Neural cell (in vitro differentiated cells): ENCODE results near the gene C11orf97. TPM values are rescaled to one million over a fixed set of nuclear protein-coding genes. Genes with fewer than 3 reads are reported as not detected.
A peak's percentile ranks its signal among the peaks of the same experiment; 100 is the strongest.

Experiments
- H2AFZ ChIP-seq: fragments of 200-600, 300-800 bp; sonication (generic), shearing (Covaris generic); 2 replicates; pipeline ENCODE4 v1.6.0; 2014; ENCODE audit warnings: low read depth, mild to moderate bottlenecking, antibody characterized with exemption, low read length, moderate library complexity
- H3F3A ChIP-seq: fragments of 200-600 bp; shearing (Covaris generic); 2 replicates; pipeline ENCODE4 v1.6.1; 2016; ENCODE audit warnings: mild to moderate bottlenecking, moderate library complexity, mixed read lengths, antibody characterized with exemption, low read length; ENCODE audit not compliant: insufficient read depth, poor library complexity, severe bottlenecking
- H3K27ac ChIP-seq: fragments of 200-600, 300-800 bp; sonication (generic), shearing (Covaris generic); 2 replicates; pipeline ENCODE4 v1.5.1; 2014; ENCODE audit warnings: mild to moderate bottlenecking, low read length, moderate library complexity
- H3K27me3 ChIP-seq: fragments of 300-800, 200-600 bp; sonication (generic), shearing (Covaris generic); 2 replicates; pipeline ENCODE4 v1.6.0; 2014; ENCODE audit warnings: mild to moderate bottlenecking, low read depth, low read length, moderate library complexity; ENCODE audit not compliant: insufficient read depth
- H3K36me3 ChIP-seq: fragments of 300-800, 200-600 bp; sonication (generic), shearing (Covaris generic); 2 replicates; pipeline ENCODE4 v1.5.1; 2014; ENCODE audit warnings: mild to moderate bottlenecking, antibody characterized with exemption, low read length, moderate library complexity; ENCODE audit not compliant: insufficient read depth
- H3K4me2 ChIP-seq: fragments of 300-800, 200-600 bp; sonication (generic), shearing (Covaris generic); 2 replicates; pipeline ENCODE4 v1.6.0; 2014; ENCODE audit warnings: mild to moderate bottlenecking, low read length
- H3K4me3 ChIP-seq: fragments of 300-800, 200-600 bp; sonication (generic), shearing (Covaris generic); 2 replicates; pipeline ENCODE4 v1.5.1; 2014; ENCODE audit warnings: mild to moderate bottlenecking, low read length, moderate library complexity
- H3K79me2 ChIP-seq: fragments of 200-600 bp; shearing (Covaris generic); replicated peaks from 2 replicates; pipeline ENCODE4 v1.6.0; 2014; ENCODE audit warnings: mild to moderate bottlenecking, low read length, moderate library complexity; ENCODE audit not compliant: insufficient read depth
- H3K9ac ChIP-seq: fragments of 300-800, 200-600 bp; sonication (generic), shearing (Covaris generic); 2 replicates; pipeline ENCODE4 v1.6.1; 2016; ENCODE audit warnings: mild to moderate bottlenecking, low read length, mixed read lengths
- H3K9me2 ChIP-seq: fragments of 200-600 bp; shearing (Covaris generic); 2 replicates; pipeline ENCODE4 v1.6.1; 2016; ENCODE audit warnings: mild to moderate bottlenecking, low read length, mixed read lengths; ENCODE audit not compliant: insufficient read depth
- H3K9me3 ChIP-seq: fragments of 200-600, 300-800 bp; sonication (generic), shearing (Covaris generic); 2 replicates; pipeline ENCODE4 v1.6.1; 2016; ENCODE audit warnings: mild to moderate bottlenecking, mixed run types, low read length, moderate library complexity, mixed read lengths
- H4K20me1 ChIP-seq: fragments of 200-600 bp; shearing (Covaris generic); 2 replicates; pipeline ENCODE4 v1.6.1; 2016; ENCODE audit warnings: mild to moderate bottlenecking, mixed run types; ENCODE audit not compliant: insufficient read depth
- CTCF ChIP-seq: fragments of 450-650 bp; IDR thresholded peaks from 2 replicates; pipeline ENCODE4 v1.5.1; 2014; ENCODE audit warnings: antibody characterized with exemption, mild to moderate bottlenecking, moderate library complexity; ENCODE audit not compliant: poor library complexity, severe bottlenecking
- EP300 ChIP-seq: fragments of 450-650 bp; conservative IDR thresholded peaks from 2 replicates; pipeline ENCODE4 v1.6.1; 2014; ENCODE audit warnings: antibody characterized with exemption, mild to moderate bottlenecking, moderate library complexity; ENCODE audit not compliant: poor library complexity, severe bottlenecking
- EZH2 ChIP-seq: fragments of 200-600, 300-800 bp; shearing (Covaris generic), sonication (generic); IDR thresholded peaks from 2 replicates; pipeline ENCODE4 v1.6.1; 2014; ENCODE audit warnings: antibody characterized with exemption, low read length, borderline replicate concordance, mild to moderate bottlenecking; ENCODE audit not compliant: insufficient read depth, poor library complexity, severe bottlenecking
- MXI1 ChIP-seq: fragments of 450-650 bp; conservative IDR thresholded peaks from 2 replicates; pipeline ENCODE4 v1.6.1; 2014; ENCODE audit warnings: antibody characterized with exemption, mild to moderate bottlenecking; ENCODE audit not compliant: poor library complexity, severe bottlenecking
- POLR2AphosphoS5 ChIP-seq: IDR thresholded peaks from 2 replicates; pipeline ENCODE4 v1.6.1; 2012
- RAD21 ChIP-seq: fragments of 450-650 bp; conservative IDR thresholded peaks from 2 replicates; pipeline ENCODE4 v1.6.1; 2014; ENCODE audit warnings: antibody characterized with exemption, mild to moderate bottlenecking, moderate library complexity
- REST ChIP-seq: IDR thresholded peaks from 2 replicates; pipeline ENCODE4 v1.6.1; 2012; ENCODE audit warnings: borderline replicate concordance
- SMC3 ChIP-seq: fragments of 450-650 bp; conservative IDR thresholded peaks from 2 replicates; pipeline ENCODE4 v1.6.1; 2014; ENCODE audit warnings: antibody characterized with exemption, mild to moderate bottlenecking, moderate library complexity; ENCODE audit not compliant: poor library complexity
- polyA plus RNA-seq: library from polyadenylated mRNA; depleted of rRNA; stranded (reverse); fragments of >200 nt; gene quantifications from 2 replicates; pipeline ENCODE4 v1.2.3, GENCODE V29; 2014

C11orf97 gene
- polyA plus RNA-seq, 1 donor from 2014 or later, result 0.47 TPM

GRCh38 chr11:94543695-94544645 lies 31.7 kb downstream of the C11orf97 start, which contains the start of gene FUT4:
Gene FUT4 (plus strand): TSS chr11:94543921. CDS start chr11:94544134, 213 bp downstream.
- Histone ChIP-seq H3K4me2 (no peak within 1 kb of the TSS), H3K9ac (peak within 1 kb of the TSS; percentile 65), H3K9me2 (no peaks in the 10 kb centered on the region), H3K4me3 (peak within 1 kb of the TSS; percentile 68), H3K79me2 (no peaks in the 10 kb centered on the region), H3K36me3 (no peaks in the 10 kb centered on the region), H2AFZ (peak within 1 kb of the TSS; percentile 9), H4K20me1 (no peaks in the 10 kb centered on the region), H3K9me3 (no peaks in the 10 kb centered on the region), H3K27me3 (peaks cover 30% of the 10 kb centered on the region), H3K27ac (peak within 1 kb of the TSS; percentile 28), H3F3A (no peaks in the 10 kb centered on the region)
- TF ChIP-seq MXI1 (peak; percentile 54), RAD21 (no peak), REST (no peak), SMC3 (no peak), EZH2 (no peak), POLR2AphosphoS5 (peak; percentile 43), CTCF (no peak)

- H3K4me2 ChIP-seq, result no peak overlapping the region
- H3F3A ChIP-seq, result no peaks in the 10 kb centered on the region
- no peaks in the 10 kb centered on the region for H4K20me1 ChIP-seq
- TF ChIP-seq EP300 (no peak), MXI1 (no peak)
- peaks cover 30% of the 10 kb centered on the region for H3K27me3 ChIP-seq
- H2AFZ ChIP-seq, result no peak overlapping the region
- peak overlapping the region; percentile 68 for H3K4me3 ChIP-seq
- H3K9me3 ChIP-seq, result no peaks in the 10 kb centered on the region
- H3K27ac ChIP-seq, result no peak overlapping the region
- H3K9ac ChIP-seq, result peak overlapping the region; percentile 65
- no peaks in the 10 kb centered on the region for H3K9me2 ChIP-seq
- no peaks in the 10 kb centered on the region for H3K79me2 ChIP-seq
- H3K36me3 ChIP-seq, result no peaks in the 10 kb centered on the region
Measured at GRCh38 chr11:94544646-94545263, 32.5 kb downstream of the C11orf97 start.
